GM21423 (cell line): Measurements from ENCODE around the gene CDC7.
"Not testable (repeated sequence)": the region's sequence is repeated elsewhere in the genome, so short reads cannot be mapped to it uniquely, and the experiment has no call there.

Experiments used
- ATAC-seq: cut with Tn5 transposase; IDR thresholded peaks from one replicate; pipeline ENCODE4 v1.9.1; 2021; ENCODE audit warnings: mild to moderate bottlenecking, moderate library complexity; ENCODE audit not compliant: unreplicated experiment

Gene CDC7

DNA sequence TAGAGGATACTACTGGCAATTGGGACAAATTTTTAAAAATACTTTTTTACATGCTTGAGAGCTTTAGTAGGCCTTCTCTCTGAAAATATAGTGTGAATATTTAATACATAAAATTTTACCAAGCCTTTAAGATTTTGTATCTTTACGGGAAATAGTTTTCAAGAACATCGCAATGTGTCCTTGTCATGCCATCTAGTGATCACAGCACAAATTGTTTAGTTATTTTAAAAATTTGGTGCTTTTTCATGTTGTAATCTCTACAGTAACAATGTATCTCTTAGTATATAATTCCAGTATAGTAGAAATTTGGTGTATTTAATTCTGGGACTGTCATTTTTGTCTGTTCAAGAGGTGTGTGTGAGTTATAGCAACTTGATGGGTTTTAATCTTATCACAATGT, 6.7 kb downstream of the CDC7 start:
- ATAC-seq = no peak

DNA sequence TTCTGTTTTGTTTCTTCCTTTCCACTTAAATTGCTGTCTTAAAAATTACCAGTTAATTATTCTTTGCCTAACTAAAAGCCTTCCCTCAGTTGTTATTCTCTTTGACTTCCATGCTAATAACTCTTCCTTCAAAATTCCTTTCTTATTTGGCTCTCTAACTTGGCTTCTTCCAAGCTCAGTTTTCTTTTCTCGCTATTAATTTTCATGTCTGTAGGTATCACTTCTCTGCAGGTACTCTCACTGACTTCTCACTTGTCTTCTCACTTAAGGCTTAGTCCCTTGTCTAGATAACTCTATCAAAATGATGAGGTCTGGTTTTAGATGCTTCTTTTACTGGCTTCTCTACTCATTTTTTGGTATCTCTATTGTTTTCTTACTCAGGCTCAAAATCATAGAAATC, 10.1 kb downstream of the CDC7 start:
- no peak for ATAC-seq

DNA sequence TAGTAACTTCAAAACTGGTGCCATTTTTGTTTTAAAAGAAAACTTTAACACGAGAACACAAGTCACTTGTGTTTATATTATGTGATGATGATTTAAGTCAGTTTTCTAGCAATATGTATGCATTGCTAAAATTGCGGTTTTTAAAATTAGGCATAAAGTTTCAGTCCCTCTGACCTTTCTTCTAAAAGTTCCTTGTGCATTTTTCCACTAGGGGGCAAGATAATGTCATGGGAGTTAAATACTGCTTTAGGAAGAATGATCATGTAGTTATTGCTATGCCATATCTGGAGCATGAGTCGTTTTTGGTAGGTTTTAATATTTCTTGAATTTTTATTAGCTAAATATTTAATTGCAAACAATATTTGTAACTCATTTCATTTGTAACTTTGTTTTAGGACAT, 10.7 kb downstream of the CDC7 start:
- no peak for ATAC-seq

DNA sequence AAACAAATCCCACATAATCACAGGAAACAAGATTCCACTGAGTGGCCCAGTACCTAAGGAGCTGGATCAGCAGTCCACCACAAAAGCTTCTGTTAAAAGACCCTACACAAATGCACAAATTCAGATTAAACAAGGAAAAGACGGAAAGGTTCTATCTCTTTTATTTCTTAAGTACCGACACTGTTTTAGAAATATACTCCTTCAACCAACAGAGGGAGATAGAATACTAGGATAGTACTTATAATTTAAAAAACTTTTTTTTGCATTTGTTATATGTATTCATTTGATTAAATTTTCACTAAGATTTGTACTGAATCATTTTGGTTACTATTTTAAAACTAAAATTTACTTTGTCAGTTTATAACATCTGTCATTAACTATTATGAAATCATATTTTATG, 12.5 kb downstream of the CDC7 start:
- no peak for ATAC-seq

DNA sequence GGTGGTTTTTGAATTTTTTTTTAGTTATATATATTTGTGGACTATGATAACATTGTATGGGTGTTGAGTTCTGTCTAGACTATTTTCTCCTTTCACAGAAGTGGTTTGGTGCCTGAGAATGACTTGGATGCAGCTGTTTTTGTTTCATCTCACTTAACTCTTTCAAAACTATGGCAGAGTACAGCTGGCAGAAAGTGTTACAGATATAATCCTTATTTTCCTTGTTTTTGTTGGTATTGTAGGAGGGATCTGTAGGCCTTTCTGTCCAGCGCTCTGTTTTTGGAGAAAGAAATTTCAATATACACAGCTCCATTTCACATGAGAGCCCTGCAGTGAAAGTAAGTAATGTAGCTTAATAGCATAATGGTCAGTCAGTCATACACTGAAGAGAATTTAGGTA, 13.1 kb downstream of the CDC7 start:
- ATAC-seq = no peak

DNA sequence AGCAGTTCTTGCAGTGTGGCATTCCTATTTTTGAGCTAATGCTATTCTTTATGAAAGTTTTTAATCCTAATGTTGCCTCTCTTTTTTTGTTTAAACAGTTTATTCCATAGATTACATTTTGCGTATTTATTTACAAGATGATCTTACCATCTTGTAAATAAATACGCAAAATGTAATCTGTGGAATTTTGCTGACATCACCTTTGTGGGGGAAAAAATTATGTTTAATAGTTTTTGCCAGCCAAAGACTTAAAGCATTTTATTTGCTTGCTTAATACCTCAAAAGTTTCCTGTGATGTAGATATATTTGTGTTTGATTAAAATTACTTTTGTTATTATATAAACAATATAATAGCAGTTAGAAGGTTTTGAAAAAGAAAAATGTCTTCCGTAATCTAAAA, 15.3 kb downstream of the CDC7 start:
- ATAC-seq = no peak

DNA sequence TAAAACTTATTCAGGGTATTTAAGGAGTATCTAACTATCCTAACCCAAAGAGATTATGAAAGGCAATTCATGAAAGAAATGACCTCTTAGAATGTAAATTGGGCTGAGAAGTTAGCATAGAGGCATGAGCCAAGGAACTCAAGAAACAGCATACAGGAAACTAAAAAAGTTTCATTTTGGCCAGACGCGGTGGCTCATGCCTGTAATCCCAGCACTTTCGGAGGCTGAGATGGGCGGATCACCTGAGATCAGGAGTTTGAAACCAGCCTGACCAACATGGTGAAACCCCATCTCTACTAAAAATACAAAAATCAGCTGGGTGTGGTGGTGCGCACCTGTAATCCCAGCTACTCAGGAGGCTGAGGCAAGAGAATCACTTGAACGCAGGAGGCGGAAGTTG, 16.0 kb downstream of the CDC7 start:
- ATAC-seq = not testable (repeated sequence)

DNA sequence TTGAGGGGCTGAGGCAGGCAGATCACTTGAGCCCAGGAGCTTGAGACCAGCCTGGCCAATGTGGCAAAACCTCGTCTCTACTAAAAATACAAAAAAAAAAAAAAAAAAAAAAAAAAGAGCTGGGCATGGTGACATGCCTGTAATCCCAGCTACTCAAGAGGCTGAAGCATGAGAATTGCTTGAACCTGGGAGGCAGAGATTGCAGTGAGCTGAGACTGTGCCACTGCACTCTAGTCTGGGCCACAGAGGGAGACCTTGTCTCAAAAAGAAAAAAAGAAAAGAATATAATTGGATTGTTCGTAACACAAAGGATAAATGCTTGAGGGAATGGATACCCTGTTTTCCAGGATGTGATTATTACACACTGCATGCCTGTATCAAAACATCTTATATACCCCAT, 18.5 kb downstream of the CDC7 start:
- ATAC-seq = not testable (repeated sequence)

DNA sequence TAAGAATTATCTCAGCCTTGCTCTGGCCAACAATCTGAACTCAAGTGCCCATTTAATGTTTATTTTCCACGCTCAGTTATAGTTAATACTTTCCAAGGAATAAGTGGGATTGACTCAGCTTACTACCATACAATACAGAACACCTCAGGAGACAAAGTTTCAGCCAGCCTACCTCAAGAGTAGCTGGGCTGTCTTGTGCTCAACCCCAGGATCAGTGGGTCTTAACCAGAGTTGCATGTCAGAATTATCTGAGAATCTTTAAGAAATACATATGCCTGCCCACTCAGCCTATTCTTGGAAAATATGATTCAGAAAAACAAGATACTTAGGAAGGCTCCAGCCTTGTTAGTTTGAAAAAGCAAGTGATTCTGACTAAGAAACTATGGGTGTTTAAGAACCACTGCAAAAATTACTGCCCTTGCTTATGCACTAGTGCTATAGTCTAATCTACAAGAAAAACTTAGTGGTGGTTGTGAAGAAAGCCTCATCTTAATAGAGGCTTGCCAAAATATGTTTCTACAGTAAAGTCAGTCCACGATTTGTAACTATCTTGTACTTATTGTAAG, 20.4 kb downstream of the CDC7 start:
- ATAC-seq = no peak

DNA sequence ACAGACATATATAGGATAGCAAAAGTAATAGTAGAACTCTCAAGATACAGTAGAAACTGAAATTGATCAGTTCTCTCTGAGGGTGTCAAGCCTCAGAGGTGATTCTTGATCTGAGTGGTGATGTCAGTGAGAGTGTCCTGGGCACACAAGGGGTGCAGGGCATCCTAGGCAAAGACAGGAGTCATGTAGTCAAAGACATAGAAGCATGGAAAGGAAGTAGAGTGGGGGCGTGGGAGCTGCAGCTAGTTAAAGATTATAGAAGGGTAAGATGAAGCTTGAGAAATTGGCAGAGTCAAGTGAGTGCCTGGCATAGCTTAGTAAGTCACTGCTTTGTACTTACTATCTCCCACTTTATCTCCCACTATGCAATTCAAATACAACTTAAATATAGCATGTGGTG, 22.8 kb downstream of the CDC7 start:
- peak; percentile 97 for ATAC-seq

DNA sequence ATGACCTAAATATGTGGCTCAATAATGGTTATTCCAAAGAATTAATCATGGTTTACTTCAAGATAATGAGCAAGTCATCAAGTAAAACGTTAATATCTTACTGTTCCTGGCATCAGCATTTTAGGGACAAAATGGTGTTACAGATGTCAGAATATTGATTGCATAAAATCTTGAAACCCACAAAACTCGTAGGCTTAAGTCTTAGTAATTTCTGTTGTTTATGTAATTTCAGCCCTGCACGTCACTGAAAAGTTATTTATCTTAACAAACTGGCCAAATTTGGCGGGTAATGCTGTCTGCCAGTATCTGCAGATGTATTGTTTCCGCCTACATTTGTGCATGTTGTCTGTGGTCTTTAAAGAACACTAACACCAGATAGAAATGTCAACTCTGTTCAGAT, 25.8 kb downstream of the CDC7 start:
- no peak for ATAC-seq

DNA sequence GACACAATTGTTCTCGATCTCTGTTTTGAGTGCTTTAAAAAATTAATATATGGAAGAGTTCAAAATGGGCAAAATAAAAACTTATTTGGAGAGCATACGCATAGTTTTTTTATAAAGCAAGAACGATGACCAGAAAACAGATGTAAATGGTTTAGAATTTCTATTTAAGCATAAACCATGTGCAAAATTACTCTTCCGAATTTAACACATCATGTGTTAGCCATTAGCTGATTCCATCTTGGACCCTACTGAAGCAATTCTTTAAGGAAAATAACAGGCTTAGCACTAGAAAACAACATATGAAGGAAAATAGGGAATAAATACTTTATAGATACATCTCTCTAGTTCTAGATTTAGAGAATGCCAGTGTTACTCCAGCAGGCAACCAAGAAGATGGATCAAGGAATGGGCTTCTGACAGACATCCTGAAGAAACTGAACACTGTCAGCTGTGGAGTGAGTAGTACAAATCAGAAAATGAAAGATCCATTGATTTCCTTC, 26.7 kb downstream of the CDC7 start:
- no peak for ATAC-seq

DNA sequence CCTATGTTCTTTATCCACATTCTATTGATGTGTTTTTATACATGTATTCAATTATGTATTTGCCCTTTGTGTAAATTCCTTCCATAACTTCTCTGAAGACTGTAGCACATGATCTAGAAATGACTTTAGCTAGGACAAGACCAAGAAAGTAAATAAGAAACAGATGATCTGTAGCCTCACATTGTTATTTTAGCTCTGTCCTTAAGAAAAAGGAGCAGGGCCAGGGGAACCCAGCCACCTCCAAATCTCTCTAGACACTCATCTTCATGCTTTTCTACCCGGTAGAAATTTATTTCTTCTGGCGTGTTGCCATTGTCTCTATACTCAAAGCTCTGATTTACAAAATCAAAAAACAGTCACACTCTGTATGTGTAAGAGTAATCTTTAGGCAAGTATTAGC, 27.1 kb downstream of the CDC7 start:
- no peak for ATAC-seq

DNA sequence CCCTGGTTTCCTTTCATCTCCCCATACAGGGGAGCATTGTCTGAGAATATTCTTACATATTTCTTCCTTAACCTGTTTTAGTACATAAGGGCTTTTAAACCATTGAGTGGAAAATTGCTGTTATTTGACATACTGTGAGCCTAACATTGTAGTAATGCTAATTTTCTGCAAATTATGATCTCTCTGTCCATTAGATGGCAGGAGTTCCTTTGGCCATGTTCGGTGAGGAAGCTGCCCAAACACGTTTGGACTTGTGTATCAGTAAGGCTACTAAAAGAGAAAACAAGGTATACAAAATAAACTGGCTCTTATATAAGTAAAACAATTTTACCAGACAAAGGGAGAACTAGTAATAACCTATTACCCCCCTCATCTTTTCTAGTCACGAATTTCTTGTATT, 29.2 kb downstream of the CDC7 start:
- no peak for ATAC-seq

DNA sequence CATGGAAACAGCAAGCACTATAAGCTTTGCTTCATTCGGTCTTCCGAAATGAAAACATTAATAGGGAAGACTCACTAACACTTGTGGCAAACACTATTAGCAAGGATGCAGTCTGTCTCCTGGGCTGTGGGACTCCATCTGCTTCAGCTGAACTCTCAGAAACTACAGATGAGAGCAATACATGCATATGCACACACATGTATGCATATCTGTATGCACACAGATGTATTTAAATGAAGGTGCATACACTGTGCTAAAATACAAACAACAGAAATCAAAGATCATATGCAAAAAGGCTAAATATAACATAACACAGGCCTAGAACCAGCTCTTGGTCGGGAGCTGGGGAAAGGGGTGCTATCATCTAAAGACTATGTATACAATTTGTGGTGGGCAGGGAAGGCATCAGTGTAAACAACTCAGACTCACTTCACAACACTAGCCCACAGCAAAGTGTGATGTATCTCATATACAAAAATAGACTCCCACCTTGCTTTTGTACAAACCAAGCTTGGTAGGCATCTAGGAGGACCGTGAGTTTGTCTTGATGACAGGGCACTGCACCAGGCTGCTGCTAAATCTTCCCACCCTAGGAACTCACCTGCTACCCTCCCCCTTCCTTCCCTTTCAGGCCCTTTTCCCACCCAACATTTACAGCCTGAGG, 32.8 kb downstream of the CDC7 start:
- no peak for ATAC-seq

DNA sequence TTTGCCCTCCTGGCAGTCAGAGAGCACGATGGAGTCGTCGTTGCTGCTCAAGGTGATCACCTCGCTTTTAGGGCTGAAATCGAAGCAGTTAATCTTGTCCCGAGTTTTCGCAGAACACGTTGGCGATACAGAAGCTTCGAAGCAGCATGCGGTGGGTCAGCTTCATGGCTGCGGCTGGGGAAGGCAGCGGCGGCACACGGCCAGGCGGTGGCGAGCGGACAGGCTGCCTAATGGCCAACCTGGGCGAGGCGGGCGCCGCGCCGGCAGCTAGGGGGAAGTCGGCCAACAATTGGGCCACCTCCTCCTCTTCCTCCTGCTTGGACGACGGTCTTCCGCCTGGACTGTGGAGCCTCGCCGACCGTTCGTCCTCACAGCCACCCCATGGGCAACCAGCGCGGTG, 34.8 kb downstream of the CDC7 start:
- no peak for ATAC-seq

DNA sequence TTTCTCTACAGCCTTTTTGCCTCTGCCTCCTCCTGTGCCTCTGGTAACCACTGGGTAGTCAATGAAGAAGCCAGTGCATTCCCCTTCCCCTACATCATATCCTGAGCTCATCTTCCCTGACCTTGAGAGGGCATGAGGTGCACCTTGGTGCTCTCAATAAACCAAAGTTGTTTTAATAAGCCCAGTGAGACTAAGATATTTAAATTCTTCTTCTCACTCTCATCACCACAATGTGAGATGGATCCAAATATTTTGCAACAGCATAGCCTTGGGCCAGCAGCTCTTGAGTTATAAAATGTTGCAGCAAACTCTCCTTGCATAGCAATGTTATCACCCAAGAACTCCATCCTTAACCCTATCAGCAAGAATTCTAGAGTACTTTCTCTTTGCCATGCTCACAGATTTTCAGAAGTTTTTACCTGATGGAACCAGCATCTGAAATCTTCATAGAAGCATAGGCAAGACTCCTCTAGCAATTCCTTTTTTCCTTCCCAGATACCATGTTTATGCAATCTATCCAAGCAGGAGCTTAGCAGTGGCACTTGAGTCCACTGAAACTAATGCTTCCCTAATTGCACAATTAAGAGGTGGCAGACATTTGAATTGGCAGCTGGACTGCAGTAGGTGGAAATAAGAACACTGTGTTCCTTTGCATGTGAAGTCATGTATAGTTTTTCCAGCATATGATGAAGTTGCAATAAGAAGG, 36.8 kb downstream of the CDC7 start:
- ATAC-seq = no peak

DNA sequence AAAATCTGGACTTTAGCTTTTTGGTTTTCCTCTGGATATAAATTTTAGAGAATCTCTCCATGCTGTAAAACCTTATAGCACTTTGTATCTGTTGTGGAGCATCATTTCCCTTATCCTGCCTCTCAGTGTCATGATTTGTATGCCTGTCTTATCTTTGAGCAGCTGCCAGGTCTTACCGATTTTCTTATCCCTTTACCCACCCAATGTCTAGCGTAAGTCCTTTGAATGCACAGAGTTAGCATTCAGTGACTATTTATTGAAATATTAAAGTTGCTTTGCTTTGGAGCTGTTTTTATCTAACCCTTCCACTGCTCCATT, 37.3 kb downstream of the CDC7 start:
- ATAC-seq = no peak

DNA sequence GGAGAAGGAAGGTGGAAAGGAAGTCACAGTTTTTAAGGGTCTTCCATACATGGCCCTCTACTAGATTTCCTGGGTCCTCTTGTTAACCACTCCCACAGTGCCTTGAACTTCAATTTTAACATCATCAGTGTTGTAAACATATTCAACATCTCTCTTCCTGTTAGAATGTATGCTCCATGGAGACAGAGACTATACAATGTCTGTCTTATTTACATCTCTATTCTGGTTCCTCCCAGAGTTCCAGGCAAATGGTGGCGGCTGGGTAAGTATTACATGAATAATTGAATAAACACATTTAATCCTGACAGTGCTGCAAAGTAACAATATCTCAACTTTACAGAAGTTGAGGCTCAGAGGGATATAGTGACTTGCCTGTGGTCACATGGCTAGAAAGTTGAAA, 40.3 kb downstream of the CDC7 start:
- no peak for ATAC-seq

DNA sequence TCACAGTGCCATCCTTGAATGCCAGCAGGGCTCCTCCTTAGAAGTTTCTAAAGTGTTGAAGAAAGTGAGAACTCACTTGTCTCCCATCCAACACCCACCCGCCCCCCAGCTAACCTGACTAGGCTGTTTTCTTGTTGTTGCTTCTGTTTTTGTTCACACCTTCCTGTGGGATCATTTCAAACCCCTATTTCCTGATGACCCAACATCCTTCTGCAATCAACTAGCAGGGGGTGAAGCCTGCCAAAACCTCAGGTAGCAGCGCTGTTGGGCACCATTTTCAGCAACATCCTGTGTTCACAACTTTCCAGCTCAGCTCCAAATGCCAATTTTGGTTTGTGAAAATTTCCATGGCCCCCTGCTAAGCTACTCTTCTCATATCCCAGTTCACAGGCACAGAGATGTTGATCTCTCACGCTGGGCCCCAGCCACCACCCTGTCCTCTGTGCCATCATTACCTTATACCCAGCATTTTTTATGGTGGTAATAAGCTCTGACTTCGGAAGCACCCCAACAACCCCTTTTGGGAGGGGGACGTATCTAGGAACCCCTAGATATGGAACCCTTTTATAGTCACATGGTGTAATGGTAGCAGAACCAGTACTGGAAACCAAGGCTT, 41.4 kb downstream of the CDC7 start:
- ATAC-seq = no peak

DNA sequence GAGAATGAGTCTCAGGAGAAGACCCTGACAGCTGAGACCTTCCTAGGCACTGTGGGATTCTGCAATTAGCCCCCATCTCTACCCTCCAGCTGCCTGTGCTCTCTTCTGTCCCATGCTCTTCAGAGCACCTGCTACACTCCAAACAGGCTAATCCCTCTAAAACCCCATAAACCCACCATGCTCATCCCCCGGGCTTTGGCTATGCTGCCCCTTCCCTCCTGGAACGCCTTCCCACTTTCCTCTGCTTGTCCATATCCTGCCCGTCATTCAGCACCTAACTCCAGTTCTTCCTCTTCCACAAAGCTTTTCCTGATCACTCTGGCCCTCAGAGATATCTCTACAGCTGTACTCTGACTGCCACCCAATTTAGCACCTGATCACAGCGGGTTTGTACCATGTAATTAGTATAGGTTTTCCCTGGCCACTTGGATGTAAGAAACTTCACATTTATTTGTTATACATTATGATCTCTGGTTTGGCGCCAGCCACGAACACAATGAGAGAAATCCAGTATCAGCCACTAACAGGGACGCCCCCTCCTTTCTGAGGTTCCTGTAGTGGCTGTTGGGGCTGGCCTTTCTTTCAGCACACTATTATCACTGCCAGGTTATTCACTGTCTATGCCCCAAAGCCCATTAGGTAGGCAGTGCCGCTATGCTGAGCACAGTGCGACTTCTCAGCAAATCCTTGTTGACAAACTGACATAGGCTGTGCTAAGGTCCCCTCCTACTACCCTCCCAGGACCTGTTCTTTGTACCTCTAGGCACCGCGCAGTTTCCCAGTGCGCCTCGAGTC, 45.1 kb downstream of the CDC7 start:
- no peak for ATAC-seq

DNA sequence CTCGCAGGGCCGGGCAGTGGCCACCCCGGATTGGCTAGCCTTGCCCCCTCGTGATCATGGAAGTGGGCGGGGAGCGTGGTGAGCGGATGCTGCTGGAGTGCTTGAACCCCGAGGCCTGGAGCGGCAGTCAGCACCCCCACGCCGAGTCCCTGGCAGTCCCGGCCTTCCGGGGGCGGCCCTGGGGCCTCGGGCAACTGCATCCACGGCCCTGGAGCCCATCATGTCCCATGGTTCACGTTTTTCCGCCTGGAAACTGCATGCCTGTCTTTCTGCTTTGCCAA, 45.6 kb downstream of the CDC7 start:
- no peak for ATAC-seq
